Measurements from ENCODE around the gene SDF2.
"Not testable (repeated sequence)": the region's sequence is repeated elsewhere in the genome, so short reads cannot be mapped to it uniquely, and the experiment has no call there.

SDF2 gene

GRCh38 chr17:28624148-28624547 is 37.6 kb downstream of the SDF2 start:
- no peak for DNase-seq

GRCh38 chr17:28623696-28624095 is 38.0 kb downstream of the SDF2 start:
- no peak for DNase-seq

- no peak for DNase-seq
Observed at GRCh38 chr17:28622186-28622585, 39.5 kb downstream of the SDF2 start.

- no peak for DNase-seq
Observed at GRCh38 chr17:28620010-28620409, 41.7 kb downstream of the SDF2 start.

GRCh38 chr17:28618464-28618863 is 43.2 kb downstream of the SDF2 start:
- DNase-seq = no peak

GRCh38 chr17:28616281-28616680 is 45.4 kb downstream of the SDF2 start:
- DNase-seq = no peak

- no peak for DNase-seq
Observed at GRCh38 chr17:28615260-28615940, 46.3 kb downstream of the SDF2 start.

GRCh38 chr17:28613931-28614381 is 47.8 kb downstream of the SDF2 start, which contains the start of gene RSKR:
TSS of gene RSKR (minus strand) at chr17:28614185. CDS start at chr17:28614161, 24 bp downstream.
- no peak for DNase-seq

GRCh38 chr17:28612936-28613872 is 48.5 kb downstream of the SDF2 start:
- DNase-seq = no peak

- DNase-seq = no peak
Observed at GRCh38 chr17:28612531-28612930, 49.2 kb downstream of the SDF2 start.

GRCh38 chr17:28610376-28610775 is 51.3 kb downstream of the SDF2 start:
- no peak for DNase-seq

- not testable (repeated sequence) for DNase-seq
Observed at GRCh38 chr17:28604031-28604430, 57.7 kb downstream of the SDF2 start.

- peak; percentile 71 for DNase-seq
Observed at GRCh38 chr17:28599311-28600184, 62.2 kb downstream of the SDF2 start.

GRCh38 chr17:28598799-28599310 is 62.9 kb downstream of the SDF2 start, which contains the start of gene SPAG5:
TSS of gene SPAG5 (minus strand) at chr17:28599025. CDS start at chr17:28598946, 79 bp downstream.
- peak; percentile 86 for DNase-seq

GRCh38 chr17:28598389-28598788 is 63.3 kb downstream of the SDF2 start:
- no peak for DNase-seq

Measured in KG1 (cell line).